ENCODE data around the gene SAT2. TPM values are rescaled to one million over a fixed set of nuclear protein-coding genes. Genes with fewer than 3 reads are reported as not detected.

Gene SAT2
- total and polyA plus RNA-seq, 10 of the 15 experiments (the other 5 are each of a cell fraction or from before 2014, with no cell fraction given), result 14.6 to 44.0 (median 27.9) TPM

DNA sequence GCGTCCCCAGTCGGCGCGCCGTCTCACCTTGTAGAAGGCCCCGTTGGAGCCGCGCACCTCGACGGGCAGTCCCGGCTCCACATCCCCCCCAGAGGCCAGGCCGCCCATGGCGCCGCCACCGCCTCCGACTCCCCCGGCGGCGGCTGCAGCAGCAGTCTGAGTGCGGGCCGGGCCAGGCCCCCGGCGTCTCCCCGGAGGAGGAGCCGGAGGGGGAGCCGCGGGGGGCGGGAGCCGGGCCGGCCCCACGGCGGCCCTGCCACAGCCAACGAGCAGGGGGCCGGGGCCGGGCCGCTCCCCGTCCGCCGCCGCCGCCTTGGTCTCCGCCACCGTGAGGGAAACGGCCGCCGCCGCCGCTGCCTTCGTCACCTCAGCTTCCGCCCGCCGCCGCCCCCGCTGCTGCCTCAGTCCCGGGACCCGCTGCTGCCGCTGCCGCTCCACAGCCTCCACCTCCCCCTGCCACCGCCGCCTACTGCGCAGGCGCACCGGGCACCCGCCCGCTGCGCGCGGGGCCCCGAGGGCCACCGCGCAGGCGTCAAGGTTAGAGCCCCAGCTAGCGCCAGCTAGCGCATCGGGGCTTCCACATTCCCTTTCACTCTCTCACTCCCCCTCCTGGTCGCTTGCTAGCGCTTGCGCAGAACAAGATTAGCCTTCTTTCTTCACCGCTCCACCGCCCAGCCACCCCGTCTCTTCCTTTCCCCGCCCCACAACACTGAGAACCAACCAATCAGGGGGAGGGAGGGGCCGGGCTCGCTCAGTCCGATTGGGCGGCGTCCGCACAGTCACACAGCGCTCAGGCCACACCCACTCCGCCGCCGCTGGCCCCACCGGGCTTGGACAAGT lies 13.0 kb downstream of the SAT2 start, which contains the start of gene FXR2 (continued):
- TF ChIP-seq, protein P1, sequence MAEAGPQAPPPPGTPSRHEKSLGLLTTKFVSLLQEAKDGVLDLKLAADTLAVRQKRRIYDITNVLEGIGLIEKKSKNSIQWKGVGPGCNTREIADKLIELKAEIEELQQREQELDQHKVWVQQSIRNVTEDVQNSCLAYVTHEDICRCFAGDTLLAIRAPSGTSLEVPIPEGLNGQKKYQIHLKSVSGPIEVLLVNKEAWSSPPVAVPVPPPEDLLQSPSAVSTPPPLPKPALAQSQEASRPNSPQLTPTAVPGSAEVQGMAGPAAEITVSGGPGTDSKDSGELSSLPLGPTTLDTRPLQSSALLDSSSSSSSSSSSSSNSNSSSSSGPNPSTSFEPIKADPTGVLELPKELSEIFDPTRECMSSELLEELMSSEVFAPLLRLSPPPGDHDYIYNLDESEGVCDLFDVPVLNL (IDR thresholded peaks at IDR 0.05; ENCODE audit: low read depth, low read length), result peak; percentile 44; the same call in 1 of the 2 replicates
- no peak for TF ChIP-seq ATF7 (IDR thresholded peaks at IDR 0.05; ENCODE audit: low read depth)
- no peak for TF ChIP-seq MEF2A (IDR thresholded peaks at IDR 0.05; ENCODE audit: insufficient read depth, low read depth, low read length)
- peak; percentile 85 for TF ChIP-seq BACH1 (IDR thresholded peaks at IDR 0.05; ENCODE audit: borderline replicate concordance)
- TF ChIP-seq, protein P2, sequence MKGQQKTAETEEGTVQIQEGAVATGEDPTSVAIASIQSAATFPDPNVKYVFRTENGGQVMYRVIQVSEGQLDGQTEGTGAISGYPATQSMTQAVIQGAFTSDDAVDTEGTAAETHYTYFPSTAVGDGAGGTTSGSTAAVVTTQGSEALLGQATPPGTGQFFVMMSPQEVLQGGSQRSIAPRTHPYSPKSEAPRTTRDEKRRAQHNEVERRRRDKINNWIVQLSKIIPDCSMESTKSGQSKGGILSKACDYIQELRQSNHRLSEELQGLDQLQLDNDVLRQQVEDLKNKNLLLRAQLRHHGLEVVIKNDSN (IDR thresholded peaks at IDR 0.05; ENCODE audit: borderline replicate concordance, extremely low read length, insufficient read depth, low read depth, low read length), result no peak
- peak; percentile 31 for TF ChIP-seq FOS (IDR thresholded peaks at IDR 0.05; ENCODE audit: borderline replicate concordance, extremely low read depth, insufficient read length)
- TF ChIP-seq, protein P3, sequence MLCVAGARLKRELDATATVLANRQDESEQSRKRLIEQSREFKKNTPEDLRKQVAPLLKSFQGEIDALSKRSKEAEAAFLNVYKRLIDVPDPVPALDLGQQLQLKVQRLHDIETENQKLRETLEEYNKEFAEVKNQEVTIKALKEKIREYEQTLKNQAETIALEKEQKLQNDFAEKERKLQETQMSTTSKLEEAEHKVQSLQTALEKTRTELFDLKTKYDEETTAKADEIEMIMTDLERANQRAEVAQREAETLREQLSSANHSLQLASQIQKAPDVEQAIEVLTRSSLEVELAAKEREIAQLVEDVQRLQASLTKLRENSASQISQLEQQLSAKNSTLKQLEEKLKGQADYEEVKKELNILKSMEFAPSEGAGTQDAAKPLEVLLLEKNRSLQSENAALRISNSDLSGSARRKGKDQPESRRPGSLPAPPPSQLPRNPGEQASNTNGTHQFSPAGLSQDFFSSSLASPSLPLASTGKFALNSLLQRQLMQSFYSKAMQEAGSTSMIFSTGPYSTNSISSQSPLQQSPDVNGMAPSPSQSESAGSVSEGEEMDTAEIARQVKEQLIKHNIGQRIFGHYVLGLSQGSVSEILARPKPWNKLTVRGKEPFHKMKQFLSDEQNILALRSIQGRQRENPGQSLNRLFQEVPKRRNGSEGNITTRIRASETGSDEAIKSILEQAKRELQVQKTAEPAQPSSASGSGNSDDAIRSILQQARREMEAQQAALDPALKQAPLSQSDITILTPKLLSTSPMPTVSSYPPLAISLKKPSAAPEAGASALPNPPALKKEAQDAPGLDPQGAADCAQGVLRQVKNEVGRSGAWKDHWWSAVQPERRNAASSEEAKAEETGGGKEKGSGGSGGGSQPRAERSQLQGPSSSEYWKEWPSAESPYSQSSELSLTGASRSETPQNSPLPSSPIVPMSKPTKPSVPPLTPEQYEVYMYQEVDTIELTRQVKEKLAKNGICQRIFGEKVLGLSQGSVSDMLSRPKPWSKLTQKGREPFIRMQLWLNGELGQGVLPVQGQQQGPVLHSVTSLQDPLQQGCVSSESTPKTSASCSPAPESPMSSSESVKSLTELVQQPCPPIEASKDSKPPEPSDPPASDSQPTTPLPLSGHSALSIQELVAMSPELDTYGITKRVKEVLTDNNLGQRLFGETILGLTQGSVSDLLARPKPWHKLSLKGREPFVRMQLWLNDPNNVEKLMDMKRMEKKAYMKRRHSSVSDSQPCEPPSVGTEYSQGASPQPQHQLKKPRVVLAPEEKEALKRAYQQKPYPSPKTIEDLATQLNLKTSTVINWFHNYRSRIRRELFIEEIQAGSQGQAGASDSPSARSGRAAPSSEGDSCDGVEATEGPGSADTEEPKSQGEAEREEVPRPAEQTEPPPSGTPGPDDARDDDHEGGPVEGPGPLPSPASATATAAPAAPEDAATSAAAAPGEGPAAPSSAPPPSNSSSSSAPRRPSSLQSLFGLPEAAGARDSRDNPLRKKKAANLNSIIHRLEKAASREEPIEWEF (IDR thresholded peaks at IDR 0.05; ENCODE audit: insufficient replicate concordance, low read depth, low read length), result no peak
- peak; percentile 78; the same call in 1 of the 2 replicates for TF ChIP-seq NFYB (IDR thresholded peaks at IDR 0.05; ENCODE audit: insufficient read depth, low read depth, low read length)
- no peak for TF ChIP-seq USF2 (IDR thresholded peaks at IDR 0.05; ENCODE audit: borderline replicate concordance, low read depth, low read length)
- TF ChIP-seq RUNX3 (IDR thresholded peaks at IDR 0.05; ENCODE audit: low read length), result no peak
- no peak for TF ChIP-seq BCL11A (IDR thresholded peaks at IDR 0.05; ENCODE audit: low read depth, low read length)
- TF ChIP-seq ZNF687 (IDR thresholded peaks at IDR 0.05), result peak; percentile 74
- TF ChIP-seq IKZF2 (IDR thresholded peaks at IDR 0.05), result no peak
- TF ChIP-seq POLR2AphosphoS5 (IDR thresholded peaks at IDR 0.05; ENCODE audit: low read length), result no peak
- TF ChIP-seq ZNF622 (IDR thresholded peaks at IDR 0.05), result no peak
- no peak for TF ChIP-seq TCF12 (IDR thresholded peaks at IDR 0.05; ENCODE audit: low read depth, low read length)

Data from GM12878 (cell line).